ENCODE measurements around the gene UBE2V1. TPM values are rescaled to one million over a fixed set of nuclear protein-coding genes. Genes with fewer than 3 reads are reported as not detected.
A peak's percentile ranks its signal among the peaks of the same experiment; 100 is the strongest.
"Not testable (repeated sequence)": the region's sequence is repeated elsewhere in the genome, so short reads cannot be mapped to it uniquely, and the experiment has no call there.

Gene UBE2V1
- polyA plus RNA-seq, 4 donors: 131 to 172 (median 150) TPM

DNA sequence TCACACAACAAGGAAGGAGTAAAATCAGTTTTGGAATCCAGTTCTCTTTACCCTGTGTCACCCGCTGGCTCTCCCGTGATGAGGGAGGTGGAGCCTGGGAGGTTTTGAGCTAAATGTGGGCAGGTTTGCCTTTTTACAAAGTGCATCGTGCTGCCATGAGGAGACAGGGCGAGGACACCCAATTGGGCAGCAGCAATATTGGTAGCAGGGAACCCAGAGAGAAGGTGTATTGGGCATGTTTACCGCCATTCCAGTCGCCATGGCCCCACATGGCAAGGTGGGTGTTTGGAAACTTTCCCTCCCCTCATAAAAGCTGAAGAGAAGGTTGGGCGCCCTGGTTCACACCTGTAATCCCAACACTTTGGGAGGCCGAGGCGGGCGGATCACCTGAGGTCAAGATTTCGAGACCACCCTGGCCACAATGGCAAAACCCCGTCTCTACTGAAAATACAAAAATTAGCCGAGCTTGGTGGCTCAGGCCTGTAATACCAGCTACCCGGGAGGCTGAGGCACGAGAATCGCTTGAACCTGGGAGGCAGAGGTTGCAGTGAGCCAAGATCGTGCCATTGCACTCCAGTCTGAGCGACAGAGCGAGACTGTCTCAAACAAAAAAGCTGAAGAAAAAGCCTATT is 3.5 kb upstream of the UBE2V1 start:
- no peak for DNase-seq (ENCODE audit: low read depth in 4 of 4, low spot score in 2 of 4)

DNA sequence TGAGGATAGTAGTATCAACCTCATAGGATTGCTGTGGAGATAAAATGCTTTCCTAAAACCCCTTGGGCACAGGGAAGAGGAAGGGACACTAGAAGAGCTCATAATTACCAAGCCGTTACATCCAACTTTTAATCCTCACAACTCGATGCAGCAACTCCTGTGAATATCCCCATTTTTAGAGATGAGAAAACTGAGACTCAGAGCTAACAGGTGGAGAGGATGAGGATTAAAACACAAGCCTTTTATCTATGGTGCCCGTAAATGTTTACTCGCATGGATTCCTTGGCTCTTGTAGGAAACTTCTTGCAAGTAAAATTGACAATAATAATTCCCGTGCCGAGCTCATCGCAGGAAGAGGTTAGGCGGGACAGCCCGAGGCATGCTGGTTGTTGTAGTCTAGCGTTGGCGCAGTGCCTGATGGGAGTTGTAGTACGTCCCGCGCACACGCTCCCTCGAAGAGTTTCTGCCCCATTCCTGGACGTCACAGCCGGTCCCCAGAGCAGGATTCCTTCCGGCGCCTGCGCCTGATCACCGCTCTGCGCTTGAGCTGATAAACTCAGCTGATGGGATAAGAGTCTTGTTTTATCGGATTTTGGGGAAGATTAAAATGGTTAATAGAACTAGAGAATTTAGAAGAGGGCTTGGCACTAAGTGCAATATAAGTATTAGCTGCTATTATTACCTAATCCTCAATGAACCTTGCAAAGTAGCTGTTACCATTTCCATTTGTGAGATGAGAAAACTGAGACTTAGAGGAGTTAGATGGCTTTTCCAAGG is 2.8 kb upstream of the UBE2V1 start:
- peak; percentile 79 to 96 (median 88) for DNase-seq (ENCODE audit: low read depth in 4 of 4, low spot score in 2 of 4)

DNA sequence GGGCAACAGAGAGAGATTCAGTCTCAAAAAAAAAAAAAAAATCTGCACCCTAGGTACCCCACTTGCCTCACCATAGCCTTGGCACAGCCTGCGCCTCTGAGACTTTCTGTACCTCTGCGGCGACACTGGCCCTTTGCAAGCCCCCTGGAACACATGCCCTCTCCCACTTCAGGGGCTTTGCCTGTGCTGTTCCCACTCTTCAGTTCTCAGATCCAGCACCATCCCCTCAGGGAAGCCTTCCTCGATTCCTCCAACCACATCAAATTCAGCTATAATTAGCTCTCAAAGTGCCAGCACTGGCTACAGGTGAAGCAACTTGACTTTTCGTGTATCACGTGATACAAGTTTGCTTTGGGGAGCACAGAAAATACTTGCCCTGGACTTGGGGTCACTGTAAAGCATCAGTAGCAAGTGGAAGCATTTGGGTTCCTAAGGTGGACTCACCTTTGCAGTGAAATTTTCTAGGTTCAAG is 2.1 kb upstream of the UBE2V1 start:
- no peak for DNase-seq (ENCODE audit: low read depth in 4 of 4, low spot score in 2 of 4)

DNA sequence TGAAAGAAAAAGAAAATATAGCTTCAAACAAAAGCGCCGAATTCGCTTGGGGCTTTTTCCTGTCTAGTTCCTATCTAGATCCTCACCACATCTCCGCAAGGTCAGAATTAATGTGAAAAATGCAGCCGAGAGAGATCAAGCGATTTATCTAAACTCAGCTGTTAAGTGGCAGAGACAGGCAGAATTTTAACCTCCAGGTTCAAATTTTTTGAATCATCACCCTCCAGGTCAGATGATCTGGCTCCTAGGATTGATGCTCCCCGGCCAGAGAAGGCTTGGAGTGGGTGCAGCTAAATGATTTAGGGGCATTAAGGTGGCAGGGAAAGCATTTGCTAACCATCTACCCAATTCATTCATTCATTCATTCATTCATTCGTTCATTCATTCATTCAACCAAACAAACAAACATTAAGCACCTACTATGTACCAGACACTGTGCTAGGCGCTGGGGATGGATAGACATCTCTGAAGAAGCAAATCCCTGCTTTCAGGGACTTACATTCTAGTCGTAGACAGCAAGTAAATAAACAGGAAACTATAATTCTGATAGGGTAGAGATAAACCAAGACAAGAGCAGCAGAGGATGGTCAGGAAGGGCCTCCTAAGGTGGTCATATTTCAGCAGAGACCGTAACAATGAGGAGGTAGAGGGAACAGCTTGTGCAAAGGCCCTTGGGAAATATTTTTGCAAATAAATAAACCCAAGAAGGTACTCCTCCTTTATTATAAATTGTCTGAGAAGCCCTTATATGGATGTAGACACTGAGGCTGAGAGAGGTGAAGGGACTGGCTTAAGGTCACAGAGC is 672 bp upstream of the UBE2V1 start:
- DNase-seq (ENCODE audit: low read depth in 4 of 4, low spot score in 2 of 4): no peak

DNA sequence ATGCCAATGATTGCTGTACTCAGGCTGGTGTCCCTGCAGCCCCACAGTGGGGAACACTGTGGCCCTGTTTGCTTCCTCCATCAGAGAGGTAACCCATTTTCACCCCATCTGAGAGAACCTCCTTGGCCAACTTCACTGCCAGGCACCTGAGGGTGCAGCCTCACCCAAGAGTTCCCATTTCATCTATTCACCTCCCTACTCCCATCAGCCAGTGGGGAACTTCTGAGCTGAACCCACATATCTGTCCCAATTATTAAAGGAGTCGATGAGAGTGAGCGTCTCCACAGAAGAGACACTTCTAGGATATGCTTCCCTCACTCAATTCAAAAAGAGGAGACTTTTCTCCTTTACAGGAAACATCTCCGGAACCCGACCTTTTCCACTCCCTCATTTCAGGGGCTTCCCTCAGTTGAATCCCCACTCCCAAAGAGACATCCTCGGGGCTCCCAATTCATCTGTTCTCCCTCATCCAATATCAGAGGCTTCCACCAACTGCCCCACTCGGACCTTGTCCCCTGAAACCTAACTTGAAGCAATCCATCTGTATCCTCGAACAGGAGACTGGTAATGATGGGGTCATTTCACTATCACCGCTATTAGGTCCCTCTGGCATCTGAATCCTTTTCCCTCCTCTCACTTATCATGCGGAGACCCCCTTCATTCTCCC is 988 bp downstream of the UBE2V1 start:
- no peak for DNase-seq (ENCODE audit: low read depth in 4 of 4, low spot score in 2 of 4)

DNA sequence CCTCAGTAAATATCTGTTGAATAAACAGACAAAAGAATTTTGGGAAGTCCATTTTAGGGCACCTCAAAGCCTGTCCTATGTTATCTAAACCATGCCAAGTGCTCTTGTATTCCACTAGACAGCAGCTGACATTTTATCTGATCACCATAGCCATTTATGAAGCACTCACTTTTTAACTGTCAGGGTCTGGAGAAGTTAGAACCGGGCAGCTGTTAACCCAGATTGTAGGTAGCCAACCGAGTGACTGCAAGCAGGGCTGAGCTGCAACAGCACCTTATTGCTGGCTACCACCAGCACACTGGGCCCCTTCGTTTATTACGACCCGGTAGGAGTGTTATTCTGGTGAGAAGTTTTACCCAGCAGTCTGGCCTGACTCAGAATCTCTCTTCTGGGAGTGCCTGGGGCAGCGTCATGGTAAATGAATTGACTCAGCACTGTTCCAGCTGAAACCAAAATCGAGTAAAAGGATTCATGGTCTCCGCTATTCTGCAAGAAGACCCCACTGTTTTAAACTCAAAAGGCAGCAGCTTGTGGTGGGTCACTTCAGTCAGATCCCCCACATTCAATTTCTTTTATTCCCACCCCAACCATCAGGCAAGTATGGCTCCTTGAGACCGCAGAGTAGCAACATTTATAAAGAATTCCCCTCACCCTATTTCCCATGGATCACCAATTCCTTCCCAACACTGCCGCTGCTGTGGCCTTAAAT is 1.7 kb downstream of the UBE2V1 start:
- no peak for DNase-seq (ENCODE audit: low read depth in 4 of 4, low spot score in 2 of 4)

DNA sequence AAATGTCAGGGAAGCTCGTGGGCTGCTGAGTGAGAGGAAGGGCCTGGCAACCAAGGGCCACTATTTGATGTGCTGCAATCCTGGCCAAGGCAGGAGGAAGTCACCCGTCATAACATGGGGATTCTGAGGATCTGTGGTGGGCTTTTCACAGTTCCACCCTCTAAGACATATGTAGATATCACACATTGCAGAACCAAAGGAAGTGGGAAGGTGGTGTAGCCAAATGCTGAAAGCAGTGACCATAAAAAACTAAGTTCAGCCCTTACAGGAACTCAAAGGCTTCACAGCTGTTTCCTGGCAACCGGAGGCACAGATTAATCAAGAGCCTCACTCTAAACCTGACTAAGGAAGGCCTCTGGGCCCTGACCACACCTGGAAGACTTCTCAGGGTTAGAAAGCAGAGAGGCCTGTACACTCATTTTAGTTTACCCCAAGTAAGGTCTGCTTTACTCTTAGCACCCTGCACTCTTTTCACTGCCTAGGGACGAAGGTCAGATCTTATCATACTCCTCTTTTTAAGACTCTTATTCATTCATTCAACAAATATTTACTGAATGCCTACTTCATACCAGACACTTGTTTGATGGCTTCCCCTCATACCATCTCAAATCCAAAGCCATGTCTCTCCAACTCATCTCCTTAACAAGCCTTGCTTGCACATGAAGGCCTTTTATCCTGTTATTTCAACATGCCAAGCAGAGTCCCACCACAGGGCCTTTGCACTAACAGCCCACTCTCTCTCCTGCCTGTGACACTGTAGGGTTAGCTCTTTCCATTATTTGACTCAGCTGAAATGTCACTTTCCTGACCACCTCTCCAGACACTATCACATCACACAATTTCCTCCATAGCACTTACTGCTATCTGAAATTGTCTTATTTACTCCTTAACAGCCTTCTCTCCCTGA is 2.6 kb downstream of the UBE2V1 start:
- DNase-seq (ENCODE audit: low read depth in 4 of 4, low spot score in 2 of 4): no peak

DNA sequence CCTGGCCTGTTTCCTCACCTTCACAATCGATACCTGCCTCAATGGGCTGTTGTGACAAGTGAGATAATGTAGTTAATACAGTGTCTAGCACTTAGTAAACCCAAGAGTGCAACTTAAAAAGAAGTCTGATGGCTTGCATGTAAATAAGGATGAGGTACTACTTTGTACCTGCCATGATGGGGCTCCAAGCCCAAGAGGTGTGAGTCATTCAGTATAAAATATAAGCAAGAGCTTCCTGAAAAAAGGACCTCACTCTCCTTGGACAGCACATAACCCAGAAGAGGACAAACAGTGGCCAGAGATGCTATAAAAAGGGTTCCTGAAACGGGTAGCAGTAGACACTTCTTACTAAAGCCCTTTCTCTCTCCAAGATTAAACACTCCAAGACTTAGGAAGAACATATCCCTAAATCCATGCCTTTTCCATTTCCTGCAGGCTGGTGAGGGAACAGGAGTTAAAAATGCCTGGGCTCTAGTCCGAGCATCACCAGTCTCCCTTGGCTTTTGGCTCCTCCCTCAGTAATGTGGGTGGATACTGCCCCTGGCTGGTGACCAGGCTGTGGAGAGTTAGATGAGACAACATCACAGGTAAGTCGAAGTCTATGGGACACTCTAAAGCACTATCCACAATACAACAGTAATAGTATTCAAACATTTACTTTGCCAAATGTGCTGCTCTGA is 4.3 kb downstream of the UBE2V1 start:
- no peak for DNase-seq (ENCODE audit: low read depth in 4 of 4, low spot score in 2 of 4)

DNA sequence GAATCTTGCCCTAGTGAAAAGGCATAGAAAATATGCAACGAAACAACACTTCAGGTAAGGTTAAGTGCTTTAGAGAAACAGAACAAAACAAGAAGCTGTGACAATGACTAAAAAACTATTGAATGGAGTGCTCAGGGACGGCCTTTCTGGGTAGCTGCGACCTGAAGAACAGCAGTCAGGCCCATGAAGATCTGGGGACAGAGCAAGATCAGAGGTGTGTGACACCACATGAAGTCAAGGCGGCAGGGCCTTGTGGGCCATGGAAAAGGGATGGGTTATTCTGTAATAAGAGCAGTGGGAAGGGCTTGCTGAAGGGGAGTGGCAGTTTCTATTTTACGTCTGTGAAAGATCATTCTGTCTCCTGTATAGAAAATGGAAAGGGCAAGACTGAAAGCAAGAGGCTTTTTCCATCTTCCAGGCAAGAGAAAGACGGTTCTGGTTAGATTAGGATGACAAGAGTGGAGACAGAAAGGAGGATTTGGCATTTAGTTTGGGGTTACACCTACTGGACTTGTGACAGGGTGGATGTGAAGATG is 5.1 kb downstream of the UBE2V1 start:
- DNase-seq (ENCODE audit: low read depth in 4 of 4, low spot score in 2 of 4): no peak

DNA sequence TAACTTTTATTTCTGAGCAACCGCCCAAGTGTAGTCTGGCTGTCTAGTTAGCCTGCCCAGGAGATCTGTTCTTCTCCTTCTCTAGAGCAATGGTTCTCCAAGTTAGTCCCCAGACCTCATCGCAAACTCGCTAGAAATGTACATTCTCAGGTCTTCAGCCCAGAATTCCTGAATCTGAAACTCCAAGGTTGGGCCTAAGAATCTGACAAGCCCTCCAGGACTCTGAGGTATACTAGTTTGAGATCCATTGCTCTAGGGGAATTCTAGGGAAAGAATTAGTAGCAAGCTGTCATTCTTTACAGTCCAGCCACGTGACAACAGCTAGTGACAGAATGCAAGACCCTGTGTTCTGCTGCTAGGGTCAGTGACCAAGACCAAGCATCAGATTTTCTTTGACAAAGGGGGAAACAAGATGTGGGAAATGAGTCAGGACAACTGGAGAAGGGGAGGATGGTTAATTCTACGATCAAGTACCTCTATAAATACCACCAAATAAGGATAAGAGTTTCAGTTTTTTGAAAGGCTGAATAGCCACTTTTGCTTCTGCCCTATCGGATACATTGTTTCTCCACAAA is 5.8 kb downstream of the UBE2V1 start:
- DNase-seq (ENCODE audit: low read depth in 4 of 4, low spot score in 2 of 4): no peak

DNA sequence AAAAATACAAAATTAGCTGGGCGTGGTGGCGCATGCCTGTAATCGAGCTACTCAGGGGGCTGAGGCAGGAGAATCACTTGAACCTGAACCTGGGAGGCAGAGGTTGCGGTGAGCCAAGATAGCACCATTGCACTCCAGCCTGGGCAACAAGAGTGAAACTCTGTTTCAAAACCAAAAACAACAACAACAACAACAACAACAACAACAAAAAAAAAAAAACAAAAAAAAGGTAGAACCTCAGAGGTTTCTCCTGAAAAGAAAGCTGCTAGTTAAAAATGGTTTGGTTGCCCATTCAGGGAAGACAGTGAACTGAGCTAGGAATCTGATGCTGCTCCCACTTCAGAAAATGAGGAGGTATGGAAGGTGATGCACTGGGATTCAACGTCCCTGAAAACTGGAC is 6.3 kb downstream of the UBE2V1 start:
- DNase-seq (ENCODE audit: low read depth in 4 of 4, low spot score in 2 of 4): not testable (repeated sequence)

DNA sequence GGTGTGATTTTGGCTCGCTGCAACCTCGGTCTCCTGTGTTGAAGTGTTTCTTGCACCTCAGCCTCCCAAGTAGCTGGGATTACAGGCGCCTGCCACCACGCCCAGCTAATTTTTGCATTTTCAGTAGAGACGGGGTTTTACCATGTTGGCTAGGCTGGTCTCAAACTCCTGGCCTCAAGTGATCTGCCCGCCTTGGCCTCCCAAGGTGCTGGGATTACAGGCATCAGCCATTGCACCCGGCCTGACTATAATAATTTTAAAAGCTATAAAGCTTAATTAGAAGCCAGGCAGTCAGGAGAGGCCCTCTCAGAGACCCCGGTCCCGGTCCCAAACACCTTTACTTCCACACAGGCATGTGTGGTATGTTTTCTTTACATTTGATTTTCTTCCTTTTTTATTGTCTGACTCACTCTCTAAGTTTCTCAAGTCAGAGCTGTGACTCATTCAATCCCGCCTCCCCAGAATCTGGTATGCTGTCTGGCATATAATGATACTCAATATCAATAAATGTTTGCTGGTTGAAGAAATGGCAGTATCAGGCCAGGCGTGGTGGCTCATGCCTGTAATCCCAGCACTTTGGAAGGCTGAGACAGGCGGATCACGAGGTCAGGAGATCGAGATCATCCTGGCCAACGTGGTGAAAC is 9.4 kb downstream of the UBE2V1 start:
- not testable (repeated sequence) for DNase-seq (ENCODE audit: low read depth in 4 of 4, low spot score in 2 of 4)

DNA sequence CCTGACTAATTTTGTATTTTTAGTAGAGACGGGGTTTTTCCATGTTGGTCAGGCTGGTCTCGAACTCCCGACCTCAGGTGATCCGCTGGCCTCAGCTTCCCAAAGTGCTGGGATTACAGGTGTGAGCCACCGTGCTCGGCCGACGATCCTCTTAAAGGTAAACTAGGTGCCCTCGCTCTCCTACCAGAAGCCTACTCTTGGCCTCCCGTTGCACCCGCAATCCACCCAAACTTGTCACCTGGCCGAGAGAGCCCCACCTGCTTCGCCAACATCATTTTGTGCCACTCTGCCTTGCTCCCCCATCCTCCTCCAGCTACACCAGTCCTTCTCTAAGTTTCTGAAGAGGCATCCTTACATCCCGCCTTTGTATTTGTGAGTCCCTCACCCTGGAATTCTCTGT is 10.4 kb downstream of the UBE2V1 start:
- not testable (repeated sequence) for DNase-seq (ENCODE audit: low read depth in 4 of 4, low spot score in 2 of 4)

DNA sequence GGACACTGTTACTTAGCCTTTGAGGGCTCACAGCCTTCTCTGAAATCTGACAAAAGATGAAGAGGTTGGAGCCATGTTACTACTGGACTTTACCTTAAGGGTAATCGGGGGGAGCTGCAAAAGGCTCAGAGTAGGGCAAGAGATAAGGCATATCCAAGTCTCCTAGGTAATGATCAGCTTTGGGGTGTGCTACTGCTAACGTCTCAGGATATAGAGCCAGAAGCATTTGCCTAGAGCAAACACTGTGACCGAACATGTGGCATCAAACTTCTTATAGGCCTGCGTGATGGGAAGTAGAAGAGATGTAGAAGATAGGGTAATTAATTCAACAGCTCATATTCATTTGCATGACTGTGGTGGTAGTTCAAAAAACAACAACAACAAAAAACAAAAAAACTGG is 11.1 kb downstream of the UBE2V1 start:
- DNase-seq (ENCODE audit: low read depth in 4 of 4, low spot score in 2 of 4): no peak

DNA sequence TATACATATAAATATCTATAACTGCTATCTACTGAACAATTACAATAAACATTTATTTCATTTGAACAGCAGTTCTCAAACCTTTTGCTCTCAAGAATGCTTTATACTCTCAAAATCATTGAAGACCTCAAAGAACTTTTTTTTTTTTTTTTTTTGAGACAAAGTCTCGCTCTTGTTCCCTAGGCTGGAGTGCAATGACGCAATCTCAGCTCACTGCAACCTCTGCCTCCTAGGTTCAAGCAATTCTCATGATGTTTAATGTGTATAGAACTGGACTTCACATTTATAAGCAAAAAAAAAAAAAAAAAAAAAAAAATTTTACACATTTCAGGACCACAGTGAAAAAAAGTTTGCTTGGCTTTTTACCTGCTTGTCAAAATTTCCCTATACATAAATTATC is 11.7 kb downstream of the UBE2V1 start:
- no peak for DNase-seq (ENCODE audit: low read depth in 4 of 4, low spot score in 2 of 4)

DNA sequence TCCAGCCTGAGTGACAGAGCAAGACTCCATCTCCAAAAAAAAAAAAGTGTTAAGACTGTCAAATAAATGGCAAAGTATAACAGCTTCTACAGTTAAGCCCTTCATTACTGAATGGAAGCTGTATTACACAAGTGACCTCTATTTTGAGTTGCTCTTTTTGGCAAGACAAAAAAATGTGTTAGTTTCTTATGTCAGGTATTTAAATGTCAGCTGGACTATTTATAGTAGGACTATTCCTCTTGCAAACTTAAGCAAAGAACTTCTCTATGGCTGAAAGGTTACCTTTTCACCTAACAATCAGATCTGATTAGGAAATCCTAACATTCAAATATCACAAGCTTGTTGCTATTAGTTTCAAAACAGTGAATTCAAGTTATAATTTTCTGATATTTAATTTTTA is 12.4 kb downstream of the UBE2V1 start:
- no peak for DNase-seq (ENCODE audit: low read depth in 4 of 4, low spot score in 2 of 4)

DNA sequence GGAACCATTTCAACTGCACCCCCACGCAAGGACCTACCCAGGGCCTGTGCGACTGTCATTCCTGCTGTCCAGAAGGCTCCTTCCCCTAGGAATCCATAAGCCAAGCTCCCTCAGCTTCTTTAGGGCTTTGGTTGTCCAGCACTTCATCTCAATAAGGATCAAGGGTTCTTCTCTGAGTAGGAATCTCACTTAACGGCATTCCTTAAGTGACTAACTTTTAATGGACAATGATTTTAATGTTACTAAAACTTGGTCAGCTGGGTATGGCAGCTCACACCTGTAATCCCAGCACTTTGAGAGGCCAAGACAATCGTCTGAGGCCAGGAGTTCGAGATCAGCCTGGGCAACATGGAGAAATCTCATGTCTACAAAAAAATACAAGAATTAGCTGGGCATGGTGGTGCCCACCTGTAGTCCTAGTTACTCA is 13.4 kb downstream of the UBE2V1 start:
- DNase-seq (ENCODE audit: low read depth in 4 of 4, low spot score in 2 of 4): no peak

All from left renal cortex interstitium (tissue), 4 donors.